GM18517 (cell line): ENCODE measurements around the gene CCDC170.

Experiments used
- ATAC-seq: cut with Tn5 transposase; IDR thresholded peaks from one replicate; pipeline ENCODE4 v1.9.1; 2021; ENCODE audit warnings: mild to moderate bottlenecking, moderate library complexity; ENCODE audit not compliant: unreplicated experiment

The CCDC170 gene

GRCh38 chr6:151616600-151616999 is 122.8 kb downstream of the CCDC170 start:
- ATAC-seq: no peak

- ATAC-seq: no peak
These were observed 123.7 kb downstream of the CCDC170 start for GRCh38 chr6:151617539-151617938.

DNA sequence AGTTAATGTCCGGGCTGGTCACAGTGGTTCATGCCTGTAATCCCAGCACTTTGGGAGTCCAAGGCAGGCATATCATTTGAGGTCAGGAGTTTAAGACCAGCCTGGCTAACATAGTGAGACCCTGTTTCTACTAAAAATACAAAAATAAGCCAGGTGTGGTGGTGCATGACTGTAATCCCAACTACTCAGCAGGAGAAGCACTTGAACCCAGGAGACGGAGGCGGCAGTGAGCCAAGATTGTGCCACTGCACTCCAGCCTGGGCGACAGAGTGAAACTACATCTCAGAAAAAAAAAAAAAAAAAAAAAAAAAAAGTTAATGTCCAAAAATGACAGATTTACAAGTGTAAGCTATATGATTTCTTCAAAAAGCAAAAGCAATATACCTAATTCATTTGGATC is 124.9 kb downstream of the CCDC170 start:
- ATAC-seq: no peak

DNA sequence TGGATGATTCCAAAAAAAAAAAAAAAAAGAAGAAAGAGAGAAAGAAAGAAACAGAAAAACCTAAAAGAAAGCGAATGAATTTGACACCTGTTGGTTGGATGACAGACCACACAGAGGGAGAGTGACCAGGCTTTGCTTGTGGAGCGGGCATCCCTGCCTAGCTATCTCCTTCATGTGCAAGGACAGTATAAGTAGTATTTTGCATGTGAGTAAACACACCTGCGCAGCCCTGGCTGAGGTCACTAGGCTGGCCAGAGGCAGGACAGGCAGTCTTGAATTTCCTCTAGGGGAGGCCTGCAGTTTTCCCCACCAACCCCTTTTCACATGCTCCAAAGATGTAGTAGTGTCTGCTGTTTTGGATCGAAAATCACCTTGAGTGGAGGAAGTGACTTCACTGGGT is 126.4 kb downstream of the CCDC170 start:
- ATAC-seq: no peak

DNA sequence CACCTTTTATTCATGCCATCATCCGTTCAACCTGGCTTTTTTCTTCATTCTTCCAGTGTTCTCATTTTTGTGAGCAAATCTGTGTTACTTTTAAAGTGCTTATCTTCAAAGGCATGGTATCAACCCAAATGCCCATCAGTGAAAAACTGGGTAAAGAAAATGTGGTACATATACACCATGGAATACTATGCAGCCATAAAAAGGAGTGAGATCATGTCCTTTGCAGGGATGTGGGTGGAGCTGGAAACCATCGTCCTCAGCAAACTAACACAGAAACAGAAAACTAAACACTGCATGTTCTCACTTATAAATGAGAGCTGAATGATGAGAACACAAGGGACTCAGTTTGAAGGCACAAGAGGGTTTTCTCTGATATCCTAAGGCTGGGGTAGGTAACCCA is 130.3 kb downstream of the CCDC170 start:
- no peak for ATAC-seq

GRCh38 chr6:151624481-151624880 is 130.7 kb downstream of the CCDC170 start:
- no peak for ATAC-seq

DNA sequence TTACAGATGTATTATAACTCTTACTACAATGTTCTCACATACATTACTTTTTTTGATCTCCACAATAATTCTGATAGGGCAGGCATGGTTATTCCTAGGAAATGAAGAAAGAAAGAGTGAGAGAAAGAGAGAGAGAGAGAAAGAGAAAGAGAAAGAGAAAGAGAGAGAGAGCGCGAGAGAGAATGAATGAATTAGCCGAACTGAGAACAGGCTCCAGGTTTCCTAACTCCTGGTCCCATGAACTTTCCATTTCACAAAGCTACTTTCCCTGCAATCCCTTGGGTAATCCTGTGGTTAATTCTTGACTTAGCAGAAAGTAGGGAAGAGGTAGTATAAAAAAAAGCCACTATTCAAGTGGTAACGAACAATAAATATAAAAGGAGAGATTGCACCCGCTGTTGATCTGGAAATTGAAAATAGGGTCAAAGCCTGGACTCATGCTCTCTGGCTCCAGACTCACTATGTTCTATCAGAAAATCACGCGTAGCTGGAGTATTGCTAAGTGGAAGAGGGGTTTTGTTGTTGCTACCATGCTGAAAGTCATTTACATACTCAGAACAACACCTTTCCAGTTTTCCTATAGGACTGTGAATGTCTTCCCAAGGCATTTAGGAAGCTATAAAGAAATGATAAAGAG is 131.2 kb downstream of the CCDC170 start:
- no peak for ATAC-seq

DNA sequence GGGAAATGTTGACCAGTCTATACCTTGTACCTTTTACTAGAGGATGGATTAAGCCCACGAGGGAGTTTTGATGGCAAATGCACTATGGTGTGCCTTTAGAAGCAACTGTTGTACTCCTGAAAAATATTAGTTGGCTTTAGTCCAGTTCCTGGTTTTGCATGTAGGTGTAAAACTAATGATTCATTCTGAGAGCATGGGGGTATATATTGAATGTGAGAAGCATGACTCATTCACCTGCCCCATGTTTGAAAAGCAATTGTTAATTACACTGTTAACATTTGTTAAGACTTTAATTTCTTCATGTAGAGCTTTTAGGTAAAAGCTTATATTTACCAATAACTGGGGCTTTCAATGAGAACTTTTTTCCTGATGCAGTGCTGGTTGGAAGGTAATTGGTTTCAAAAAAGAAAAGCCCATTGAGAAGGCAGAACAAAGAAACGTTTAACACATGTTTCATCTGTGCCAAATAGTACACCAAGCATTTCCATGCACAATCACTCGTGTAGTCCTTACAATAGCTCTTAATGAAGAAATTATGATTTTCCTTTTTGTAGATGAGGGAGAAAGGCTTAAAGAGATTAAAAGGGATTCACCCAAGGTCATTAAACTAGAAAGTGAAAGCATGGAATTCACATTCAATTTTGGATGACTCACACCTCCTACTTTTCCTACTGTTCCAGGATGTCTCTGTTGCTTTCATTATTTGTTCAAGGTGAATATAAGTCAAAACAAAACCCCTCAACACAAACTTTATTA is 134.1 kb downstream of the CCDC170 start:
- ATAC-seq: no peak

GRCh38 chr6:151629791-151630190 is 136.0 kb downstream of the CCDC170 start:
- no peak for ATAC-seq

DNA sequence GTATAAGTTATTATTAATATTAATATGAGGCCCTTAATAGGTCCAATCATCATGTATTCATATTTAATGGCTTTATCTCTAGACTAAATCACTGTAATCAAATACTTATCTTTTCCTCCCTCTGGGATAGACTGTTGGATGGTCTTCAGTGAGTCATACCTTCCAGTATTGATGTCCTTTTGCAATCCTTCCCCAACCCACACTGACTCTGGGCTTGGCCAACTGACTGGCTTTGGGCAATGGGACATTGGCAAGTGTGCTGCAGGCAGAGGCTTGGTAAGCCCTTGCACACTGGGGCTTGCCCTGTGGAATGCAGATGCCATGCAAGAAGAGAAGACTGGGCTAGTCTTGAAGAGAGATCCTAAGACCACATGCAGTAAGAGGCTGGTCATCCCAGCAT is 136.6 kb downstream of the CCDC170 start:
- no peak for ATAC-seq

- no peak for ATAC-seq
These were observed 137.3 kb downstream of the CCDC170 start for GRCh38 chr6:151630991-151631655.

DNA sequence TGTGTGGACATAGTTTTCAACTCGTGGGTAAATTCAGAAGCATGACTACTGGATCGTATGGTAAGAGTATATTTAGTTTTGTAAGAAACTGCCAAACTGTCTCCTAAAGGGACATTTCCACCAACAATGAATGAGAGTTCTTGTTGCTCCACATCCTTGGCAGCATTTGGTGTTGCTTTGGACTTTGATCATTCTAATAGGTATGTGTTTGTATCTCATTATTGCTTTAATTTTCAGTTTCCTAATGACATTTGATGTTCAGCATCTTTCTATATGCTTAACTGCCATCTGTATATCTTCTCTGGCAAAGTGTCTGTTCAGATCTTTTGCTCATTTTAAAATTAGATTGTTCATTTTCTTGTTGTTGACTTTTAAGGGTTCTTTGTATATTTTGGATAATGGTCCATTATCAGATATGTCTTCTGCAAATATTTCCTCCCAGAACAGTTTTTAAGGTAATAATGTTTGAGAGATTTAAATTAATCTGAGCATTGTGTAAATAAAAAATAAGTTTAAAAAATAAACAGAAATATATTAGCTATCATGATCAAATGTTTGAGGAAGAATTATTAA is 138.7 kb downstream of the CCDC170 start:
- no peak for ATAC-seq

- ATAC-seq: no peak
These were observed 139.9 kb downstream of the CCDC170 start for GRCh38 chr6:151633526-151634335.

GRCh38 chr6:151634336-151634720 is 140.5 kb downstream of the CCDC170 start:
- no peak for ATAC-seq

DNA sequence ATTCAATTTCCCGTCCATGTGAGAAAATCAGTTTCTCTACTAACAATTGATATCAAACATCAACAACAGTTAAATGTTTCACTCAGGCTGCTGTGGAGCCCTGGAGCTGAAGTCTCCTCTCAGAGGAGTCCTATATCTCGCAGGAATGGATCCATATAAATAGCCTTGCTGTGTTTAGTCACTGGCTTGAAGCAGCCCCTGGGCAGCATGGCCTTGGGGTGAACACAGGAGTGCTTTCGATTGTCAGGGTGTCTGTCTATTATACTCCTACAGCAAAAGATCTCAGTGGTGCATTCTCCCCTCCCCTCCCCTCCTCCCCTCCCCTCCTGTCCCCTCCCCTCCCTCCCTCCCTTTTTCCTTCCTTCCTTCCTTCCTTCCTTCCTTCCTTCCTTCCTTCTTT is 141.9 kb downstream of the CCDC170 start:
- ATAC-seq: no peak

GRCh38 chr6:151637814-151638213 is 144.0 kb downstream of the CCDC170 start:
- no peak for ATAC-seq

DNA sequence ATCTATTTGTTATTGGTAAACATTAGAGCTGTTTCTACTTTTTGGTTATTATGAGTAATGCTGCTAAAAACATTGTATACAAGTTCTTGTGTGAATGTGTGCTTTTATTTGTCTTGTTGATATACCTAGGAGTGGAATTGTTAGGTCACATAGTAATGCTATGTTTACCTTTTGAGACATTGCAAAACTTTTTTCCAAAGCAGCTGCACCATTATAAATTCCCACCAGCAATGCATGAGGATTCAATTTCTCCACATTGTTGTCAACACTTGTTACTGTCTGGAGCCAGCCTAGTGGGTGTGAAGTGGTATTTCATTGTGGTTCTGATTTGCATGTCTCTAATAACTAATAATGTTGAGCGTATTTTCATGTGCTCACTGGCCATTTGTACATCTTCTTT is 145.9 kb downstream of the CCDC170 start:
- no peak for ATAC-seq

DNA sequence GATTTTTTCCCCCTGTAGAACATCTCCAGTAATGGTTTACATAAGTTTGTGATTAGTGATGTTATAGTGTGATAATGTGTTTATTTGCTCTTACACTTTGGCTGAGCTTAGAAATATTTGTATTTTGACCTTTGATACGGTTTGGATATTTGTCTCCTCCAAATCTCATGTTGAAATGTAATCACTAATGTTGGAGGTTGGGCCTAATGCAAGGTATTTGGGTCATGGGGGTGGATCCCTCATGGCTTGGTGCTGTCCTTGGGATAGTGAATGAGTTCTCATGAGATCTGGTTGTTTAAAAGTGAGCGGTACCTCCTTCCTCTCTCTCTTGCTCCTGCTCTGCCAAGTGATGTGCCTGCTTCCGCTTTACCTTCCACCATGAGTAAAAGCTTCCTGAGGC is 147.2 kb downstream of the CCDC170 start:
- ATAC-seq: no peak

GRCh38 chr6:151647976-151648639 is 154.3 kb downstream of the CCDC170 start:
- ATAC-seq: no peak

DNA sequence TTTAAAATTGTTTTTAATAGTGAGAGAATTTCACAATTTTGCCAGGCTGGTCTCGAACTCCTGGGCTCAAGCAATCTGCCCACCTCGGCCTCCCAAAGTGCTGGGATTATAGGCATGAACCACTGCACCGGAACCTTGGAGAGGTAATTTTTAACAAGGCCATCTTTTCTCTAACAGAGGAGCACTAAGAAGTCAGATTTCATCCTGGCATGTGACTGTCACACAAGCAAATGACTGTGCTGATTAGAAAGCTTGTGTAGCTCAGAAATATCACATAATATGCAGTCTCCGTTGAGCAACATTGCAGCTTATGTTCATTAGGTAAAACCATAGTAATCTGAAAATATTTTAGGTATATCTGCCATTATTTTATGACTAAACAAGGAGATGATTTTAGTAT is 156.0 kb downstream of the CCDC170 start:
- ATAC-seq: no peak
